ENCODE results near the gene S100A8. TPM values are rescaled to one million over a fixed set of nuclear protein-coding genes. Genes with fewer than 3 reads are reported as not detected.

The S100A8 gene
- total RNA-seq, 1 experiment from 2014 or later, result not detected

GRCh38 chr1:153396461-153396860, 5.6 kb upstream of the S100A8 start:
- Mint-ChIP-seq H3K36me3 (ENCODE audit: insufficient read depth, unreplicated experiment) (no peaks in the 10 kb centered on the region), H3K27me3 (ENCODE audit: insufficient read depth, unreplicated experiment) (peaks cover 22% of the 10 kb centered on the region), H3K27ac (ENCODE audit: unreplicated experiment) (no peak overlapping the region), H3K4me3 (ENCODE audit: unreplicated experiment) (no peak overlapping the region), H3K4me1 (ENCODE audit: low read depth, unreplicated experiment) (peaks cover 4% of the 10 kb centered on the region), H3K9me3 (ENCODE audit: unreplicated experiment) (no peaks in the 10 kb centered on the region)
- H3K9me3 ChIP-seq, result no peaks in the 10 kb centered on the region
- intact Hi-C loops (cut with micrococcal nuclease; ENCODE audit: unreplicated experiment), result no loop called here
- no peak overlapping the region for H3K4me3 ChIP-seq (ENCODE audit: low read depth, low read length)
- H3K4me1 ChIP-seq, result no peaks in the 10 kb centered on the region
- ChIA-PET CTCF (interaction anchor here (0.6 kb wide), 1 partner anchor 156 kb away, joined by 4 read pairs; no protein-coding TSS in a partner anchor), POLR2A (no interaction called here)
- BruUV-seq (replicated peaks), result no TSS peak
- no peaks in the 10 kb centered on the region for H3K36me3 ChIP-seq (ENCODE audit: control insufficient read depth, insufficient read depth, low read length)
- no peak for TF ChIP-seq CTCF (IDR thresholded peaks at IDR 0.05; ENCODE audit: insufficient read depth in 1 of 2, low read depth in 1 of 2, low read length in 1 of 2, severe bottlenecking in 1 of 2, unreplicated experiment in 1 of 2)
- no peaks in the 10 kb centered on the region; the same call in 1 of the 2 replicates for H3K27me3 ChIP-seq (replicated peaks; ENCODE audit: control insufficient read depth, insufficient read depth, low read length)
- no peak for DNase-seq

- Mint-ChIP-seq H3K4me1 (ENCODE audit: low read depth, unreplicated experiment) (peaks cover 4% of the 10 kb centered on the region), H3K27me3 (ENCODE audit: insufficient read depth, unreplicated experiment) (peaks cover 20% of the 10 kb centered on the region), H3K4me3 (ENCODE audit: unreplicated experiment) (no peak overlapping the region), H3K27ac (ENCODE audit: unreplicated experiment) (no peak overlapping the region), H3K36me3 (ENCODE audit: insufficient read depth, unreplicated experiment) (no peaks in the 10 kb centered on the region), H3K9me3 (ENCODE audit: unreplicated experiment) (no peaks in the 10 kb centered on the region)
- Histone ChIP-seq H3K4me1 (no peaks in the 10 kb centered on the region), H3K4me3 (ENCODE audit: low read depth, low read length) (no peak overlapping the region), H3K9me3 (no peaks in the 10 kb centered on the region), H3K27me3 (replicated peaks; ENCODE audit: control insufficient read depth, insufficient read depth, low read length) (no peaks in the 10 kb centered on the region), H3K36me3 (ENCODE audit: control insufficient read depth, insufficient read depth, low read length) (no peaks in the 10 kb centered on the region)
- POLR2A ChIA-PET, result no interaction called here
- TF ChIP-seq CTCF (IDR thresholded peaks at IDR 0.05; ENCODE audit: insufficient read depth in 1 of 2, low read depth in 1 of 2, low read length in 1 of 2, severe bottlenecking in 1 of 2, unreplicated experiment in 1 of 2), result no peak
- BruUV-seq (replicated peaks), result no TSS peak
- no peak for DNase-seq
- CTCF ChIA-PET, result no interaction called here
- intact Hi-C loops (cut with micrococcal nuclease; ENCODE audit: unreplicated experiment), result no loop called here
Measured at GRCh38 chr1:153395776-153396175, 4.9 kb upstream of the S100A8 start.

GRCh38 chr1:153395136-153395685, 4.3 kb upstream of the S100A8 start:
- H3K4me3 ChIP-seq (ENCODE audit: low read depth, low read length), result no peak overlapping the region
- peaks cover 20% of the 10 kb centered on the region for H3K27me3 Mint-ChIP-seq (ENCODE audit: insufficient read depth, unreplicated experiment)
- no peaks in the 10 kb centered on the region for H3K36me3 ChIP-seq (ENCODE audit: control insufficient read depth, insufficient read depth, low read length)
- H3K27me3 ChIP-seq (replicated peaks; ENCODE audit: control insufficient read depth, insufficient read depth, low read length), result no peaks in the 10 kb centered on the region
- ChIA-PET POLR2A (no interaction called here), CTCF (no interaction called here)
- peaks cover 4% of the 10 kb centered on the region for H3K4me1 Mint-ChIP-seq (ENCODE audit: low read depth, unreplicated experiment)
- no peak overlapping the region for H3K27ac Mint-ChIP-seq (ENCODE audit: unreplicated experiment)
- intact Hi-C loops (cut with micrococcal nuclease; ENCODE audit: unreplicated experiment), result no loop called here
- H3K36me3 Mint-ChIP-seq (ENCODE audit: insufficient read depth, unreplicated experiment), result no peaks in the 10 kb centered on the region
- no TSS peak for BruUV-seq (replicated peaks)
- no peaks in the 10 kb centered on the region for H3K9me3 ChIP-seq
- no peaks in the 10 kb centered on the region for H3K4me1 ChIP-seq
- no peak for TF ChIP-seq CTCF (IDR thresholded peaks at IDR 0.05; ENCODE audit: insufficient read depth in 1 of 2, low read depth in 1 of 2, low read length in 1 of 2, severe bottlenecking in 1 of 2, unreplicated experiment in 1 of 2)
- H3K9me3 Mint-ChIP-seq (ENCODE audit: unreplicated experiment), result no peaks in the 10 kb centered on the region
- H3K4me3 Mint-ChIP-seq (ENCODE audit: unreplicated experiment), result no peak overlapping the region
- DNase-seq, result no peak

Data from Caco-2 (cell line).